GM12875 (cell line): Measurements from ENCODE around the gene OGG1.

ENCODE experiments used
- H3K4me3 ChIP-seq: one replicate; pipeline ENCODE4 v1.5.1; 2011; ENCODE audit warnings: low read depth, low read length, control low read depth
- CTCF ChIP-seq: IDR thresholded peaks from 2 replicates; pipeline ENCODE4 v1.5.1; 2011; ENCODE audit warnings: low read depth, mild to moderate bottlenecking, control low read depth, inconsistent platforms, low read length, moderate library complexity, borderline replicate concordance; ENCODE audit not compliant: insufficient read depth

OGG1 gene

GRCh38 chr3:9803494-9803893 is 53.7 kb downstream of the OGG1 start:
- H3K4me3 ChIP-seq = no peak overlapping the region
- no peak for TF ChIP-seq CTCF

- no peak for TF ChIP-seq CTCF
- no peak overlapping the region for H3K4me3 ChIP-seq
Measured at GRCh38 chr3:9804996-9805395, 55.2 kb downstream of the OGG1 start.

- TF ChIP-seq CTCF = no peak
- H3K4me3 ChIP-seq = no peak overlapping the region
Measured at GRCh38 chr3:9806137-9806536, 56.4 kb downstream of the OGG1 start.
